ENCODE measurements around the gene ZNF524. TPM values are rescaled to one million over a fixed set of nuclear protein-coding genes. Genes with fewer than 3 reads are reported as not detected.

ZNF524 gene
- total and polyA plus RNA-seq, 9 of the 15 experiments (the other 6 are each of a cell fraction or from before 2014, with no cell fraction given): 0.08 to 15.6 (median 2.9) TPM

GRCh38 chr19:55651236-55651635 lies 51.1 kb downstream of the ZNF524 start (continued):
- no peak for TF ChIP-seq ZNF449 (CRISPR knock-in tag; IDR thresholded peaks at IDR 0.05)
- TF ChIP-seq ZFP1 (CRISPR knock-in tag; IDR thresholded peaks at IDR 0.05): no peak

GRCh38 chr19:55652311-55653128 lies 52.4 kb downstream of the ZNF524 start:
- H2AFZ ChIP-seq (ENCODE audit: low read depth, low read length): no peak overlapping the region
- ChIA-PET POLR2A (interaction anchor here (0.7 kb wide), 1 partner anchor 20 kb away, joined by 3 read pairs; no protein-coding TSS in a partner anchor), CTCF (ENCODE audit: low intra/inter-chr PET ratio) (interaction anchor here (0.6 to 2.8 kb wide), 3 partner anchors 20 to 445 kb away, joined by 3 to 27 read pairs (median 12); no protein-coding TSS in a partner anchor)
- intact Hi-C loops (cut with micrococcal nuclease) (no loop called here), in situ Hi-C loops (cut with MboI) (no loop called here)
- 96% methylated on average over 9 of the region's 71 CpGs for WGBS (ENCODE audit: insufficient coverage, low coverage, missing lambda C conversion rate)
- H3K4me1 ChIP-seq (replicated peaks in 1 of 2; ENCODE audit: control insufficient read depth in 2 of 2, insufficient read depth in 2 of 2, low read length in 2 of 2): peaks cover 18 to 70% of the 10 kb centered on the region in 2 experiments; a peak in 4 of 5 replicates
- peaks cover 17% of the 10 kb centered on the region for H4K20me1 ChIP-seq (replicated peaks; ENCODE audit: control insufficient read depth, insufficient read depth, low read length)
- peaks cover 49% of the 10 kb centered on the region for H3K79me2 ChIP-seq (ENCODE audit: control insufficient read depth, insufficient read depth, low read length)
- H3K27me3 ChIP-seq (ENCODE audit: control insufficient read depth in 2 of 2, insufficient read depth in 2 of 2, low read length in 2 of 2): no peaks in the 10 kb centered on the region
- peak overlapping the region in 1 of 2 experiments; percentile 99; a peak in 2 of 4 replicates for H3K9ac ChIP-seq (ENCODE audit: insufficient read depth in 1 of 2, low read depth in 2 of 2, low read length in 2 of 2)
- DNase-seq (ENCODE audit: extremely low read depth in 1 of 4, low spot score in 3 of 4) (no peak), ATAC-seq (no peak), FAIRE-seq (no peak)
- peak overlapping the region; percentile 100; the same call in 1 of the 3 replicates for H3K27ac ChIP-seq (ENCODE audit: extremely low read depth, low read depth, low read length)
- H3K9me3 ChIP-seq (replicated peaks; ENCODE audit: control insufficient read depth, insufficient read depth, low read depth, low read length): no peaks in the 10 kb centered on the region
- no TSS peak for BruUV-seq (replicated peaks)
- no peak overlapping the region for H3K4me2 ChIP-seq (ENCODE audit: insufficient read depth, low read length)
- peaks cover 47% of the 10 kb centered on the region for H3K36me3 ChIP-seq (ENCODE audit: control insufficient read depth, insufficient read depth, low read length)
- no peaks in the 10 kb centered on the region for H3K9me1 ChIP-seq (ENCODE audit: control insufficient read depth, insufficient read depth, low read length)
- H3K4me3 ChIP-seq: no peak overlapping the region
- TF ChIP-seq NONO (IDR thresholded peaks at IDR 0.05; ENCODE audit: low read depth in 2 of 2, low read length in 1 of 2): no peak
- TF ChIP-seq MTF1 (CRISPR knock-in tag; IDR thresholded peaks at IDR 0.05; ENCODE audit: borderline replicate concordance): no peak
- TF ChIP-seq, protein P1, sequence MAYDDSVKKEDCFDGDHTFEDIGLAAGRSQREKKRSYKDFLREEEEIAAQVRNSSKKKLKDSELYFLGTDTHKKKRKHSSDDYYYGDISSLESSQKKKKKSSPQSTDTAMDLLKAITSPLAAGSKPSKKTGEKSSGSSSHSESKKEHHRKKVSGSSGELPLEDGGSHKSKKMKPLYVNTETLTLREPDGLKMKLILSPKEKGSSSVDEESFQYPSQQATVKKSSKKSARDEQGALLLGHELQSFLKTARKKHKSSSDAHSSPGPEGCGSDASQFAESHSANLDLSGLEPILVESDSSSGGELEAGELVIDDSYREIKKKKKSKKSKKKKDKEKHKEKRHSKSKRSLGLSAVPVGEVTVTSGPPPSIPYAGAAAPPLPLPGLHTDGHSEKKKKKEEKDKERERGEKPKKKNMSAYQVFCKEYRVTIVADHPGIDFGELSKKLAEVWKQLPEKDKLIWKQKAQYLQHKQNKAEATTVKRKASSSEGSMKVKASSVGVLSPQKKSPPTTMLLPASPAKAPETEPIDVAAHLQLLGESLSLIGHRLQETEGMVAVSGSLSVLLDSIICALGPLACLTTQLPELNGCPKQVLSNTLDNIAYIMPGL (CRISPR knock-in tag; IDR thresholded peaks at IDR 0.05): no peak
- TF ChIP-seq, protein P2, sequence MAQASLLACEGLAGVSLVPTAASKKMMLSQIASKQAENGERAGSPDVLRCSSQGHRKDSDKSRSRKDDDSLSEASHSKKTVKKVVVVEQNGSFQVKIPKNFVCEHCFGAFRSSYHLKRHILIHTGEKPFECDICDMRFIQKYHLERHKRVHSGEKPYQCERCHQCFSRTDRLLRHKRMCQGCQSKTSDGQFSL (CRISPR knock-in tag; IDR thresholded peaks at IDR 0.05): no peak
- TF ChIP-seq, protein P2 (tag; IDR thresholded peaks at IDR 0.05): no peak
- TF ChIP-seq ZBTB33 (CRISPR knock-in tag; IDR thresholded peaks at IDR 0.05): 0 out of 2 replicates have a peak, but pooled peaks have one; percentile 36
- TF ChIP-seq LARP7 (IDR thresholded peaks at IDR 0.05): no peak
- 0 out of 2 replicates have a peak, but pooled peaks have one; percentile 26 for TF ChIP-seq RBM14 (IDR thresholded peaks at IDR 0.05; ENCODE audit: borderline replicate concordance, insufficient read depth, low read depth, low read length)
- no peak for TF ChIP-seq NCOA2 (IDR thresholded peaks at IDR 0.05; ENCODE audit: partially characterized antibody in 2 of 2)
- TF ChIP-seq ETV5 (CRISPR knock-in tag; IDR thresholded peaks at IDR 0.05; ENCODE audit: low read depth): no peak
